Hepatocyte (in vitro differentiated cells): ENCODE measurements around the gene KRT83. TPM values are rescaled to one million over a fixed set of nuclear protein-coding genes. Genes with fewer than 3 reads are reported as not detected.
"Not testable (repeated sequence)": the region's sequence is repeated elsewhere in the genome, so short reads cannot be mapped to it uniquely, and the experiment has no call there.

Experiments used
- DNase-seq: peaks from one replicate; pipeline ENCODE4 v3.0.0-alpha.2; 2016; ENCODE audit warnings: low spot score
- H2AFZ ChIP-seq: fragments of 200-600 bp; sonication (generic); 2 replicates; pipeline ENCODE4 v1.6.0; 2016; ENCODE audit warnings: antibody characterized with exemption, mild to moderate bottlenecking
- H3K27ac ChIP-seq: fragments of 200-600 bp; sonication (generic); 2 replicates; pipeline ENCODE4 v1.5.1; 2016; ENCODE audit warnings: mild to moderate bottlenecking
- H3K27me3 ChIP-seq: fragments of 200-600 bp; sonication (generic); 2 replicates; pipeline ENCODE4 v1.6.1; 2016
- H3K36me3 ChIP-seq: fragments of 200-600 bp; sonication (generic); replicated peaks from 2 replicates; pipeline ENCODE4 v1.5.1; 2016; ENCODE audit warnings: low read depth; ENCODE audit not compliant: insufficient read depth
- H3K4me1 ChIP-seq: fragments of 200-600 bp; sonication (generic); 2 replicates; pipeline ENCODE4 v1.5.1; 2016; ENCODE audit warnings: mild to moderate bottlenecking, moderate library complexity; ENCODE audit not compliant: insufficient read depth
- H3K4me2 ChIP-seq: fragments of 200-600 bp; sonication (generic); 2 replicates; pipeline ENCODE4 v1.6.0; 2016
- H3K4me3 ChIP-seq: fragments of 200-600 bp; sonication (generic); 2 replicates; pipeline ENCODE4 v1.5.1; 2016; ENCODE audit warnings: mild to moderate bottlenecking
- H3K79me2 ChIP-seq: fragments of 200-600 bp; sonication (generic); 2 replicates; pipeline ENCODE4 v1.6.0; 2017; ENCODE audit warnings: mild to moderate bottlenecking
- H3K9me2 ChIP-seq: fragments of 200-600 bp; sonication (generic); replicated peaks from 2 replicates; pipeline ENCODE4 v1.6.0; 2017; ENCODE audit warnings: mild to moderate bottlenecking; ENCODE audit not compliant: insufficient read depth
- H3K9me3 ChIP-seq: fragments of 200-600 bp; sonication (generic); 2 replicates; pipeline ENCODE4 v1.5.1; 2016; ENCODE audit warnings: low read depth, mild to moderate bottlenecking
- H4K20me1 ChIP-seq: fragments of 200-600 bp; sonication (generic); 2 replicates; pipeline ENCODE4 v1.6.0; 2016; ENCODE audit warnings: mild to moderate bottlenecking; ENCODE audit not compliant: insufficient read depth, poor library complexity, severe bottlenecking
- CTCF ChIP-seq: fragments of 200-600 bp; sonication (generic); IDR thresholded peaks from 2 replicates; pipeline ENCODE4 v1.5.1; 2016; ENCODE audit warnings: antibody characterized with exemption, mild to moderate bottlenecking; ENCODE audit not compliant: poor library complexity
- EZH2 ChIP-seq: fragments of 200-600 bp; sonication (generic); IDR thresholded peaks from 2 replicates; pipeline ENCODE4 v1.6.1; 2016; ENCODE audit warnings: antibody characterized with exemption, mild to moderate bottlenecking, borderline replicate concordance
- EZH2phosphoT487 ChIP-seq: fragments of 200-600 bp; sonication (generic); IDR thresholded peaks from one replicate; pipeline ENCODE4 v1.6.1; 2018; ENCODE audit warnings: antibody characterized with exemption, mild to moderate bottlenecking, low read depth, moderate library complexity; ENCODE audit not compliant: unreplicated experiment, severe bottlenecking
- WGBS: methylation state at CpG from one replicate; pipeline ENCODE4 v1.1.6; 2016; ENCODE audit warnings: low lambda C conversion rate; ENCODE audit errors: missing lambda C conversion rate; 5-methylcytosine and 5-hydroxymethylcytosine counted together
- polyA plus RNA-seq: library from polyadenylated mRNA; unstranded; fragments of >200 nt; fragmentation: Nextera tagmentation; extraction: Ambion mirVana; gene quantifications from 2 replicates; pipeline ENCODE4 v1.2.1, GENCODE V29; 2016
- total RNA-seq: library from RNA; depleted of rRNA; stranded (reverse); fragments of >200 nt; gene quantifications from 2 replicates; pipeline ENCODE4 v1.2.3, GENCODE V29; 2014

The KRT83 gene
- total and polyA plus RNA-seq, 2 experiments from 2014 or later: not detected

GRCh38 chr12:52291267-52291935, 29.8 kb downstream of the KRT83 start, which contains the start of gene KRT81:
Gene KRT81 (minus strand): TSS chr12:52291534. CDS start chr12:52291465, 69 bp downstream.
- H4K20me1 ChIP-seq: no peaks in the 10 kb centered on the region
- TF ChIP-seq EZH2 (no peak), CTCF (no peak), EZH2phosphoT487 (no peak)
- WGBS: 77% methylated on average over 20 of the region's 32 CpGs
- H3K4me3 ChIP-seq: no peak within 1 kb of the TSS
- H3K27me3 ChIP-seq: peaks cover 6% of the 10 kb centered on the region
- no peaks in the 10 kb centered on the region for H3K9me3 ChIP-seq
- no peak for DNase-seq
- H3K9me2 ChIP-seq: no peaks in the 10 kb centered on the region
- H3K4me1 ChIP-seq: no peaks in the 10 kb centered on the region
- H3K79me2 ChIP-seq: no peaks in the 10 kb centered on the region
- no peak within 1 kb of the TSS for H3K4me2 ChIP-seq
- H3K27ac ChIP-seq: no peak within 1 kb of the TSS
- H3K36me3 ChIP-seq: no peaks in the 10 kb centered on the region
- no peak within 1 kb of the TSS for H2AFZ ChIP-seq

GRCh38 chr12:52290483-52291134, 30.6 kb downstream of the KRT83 start:
- not testable (repeated sequence) for H3K4me3 ChIP-seq, H3K9me2 ChIP-seq, H3K36me3 ChIP-seq, H2AFZ ChIP-seq, H3K79me2 ChIP-seq, H3K9me3 ChIP-seq, H4K20me1 ChIP-seq, H3K4me1 ChIP-seq, H3K27ac ChIP-seq, H3K27me3 ChIP-seq, DNase-seq, H3K4me2 ChIP-seq
- no CpG with 5 or more reads among the region's 5 CpGs for WGBS

GRCh38 chr12:52287816-52288805, 33.1 kb downstream of the KRT83 start:
- H3K4me1 ChIP-seq, H3K27ac ChIP-seq, H3K27me3 ChIP-seq, H3K4me3 ChIP-seq, H3K9me3 ChIP-seq, H2AFZ ChIP-seq, H3K9me2 ChIP-seq, H4K20me1 ChIP-seq, H3K4me2 ChIP-seq, H3K36me3 ChIP-seq, DNase-seq, H3K79me2 ChIP-seq: not testable (repeated sequence)
- WGBS: 88% methylated on average over 15 of the region's 17 CpGs

- not testable (repeated sequence) for H3K27ac ChIP-seq, H4K20me1 ChIP-seq, H3K4me3 ChIP-seq, H3K79me2 ChIP-seq, H3K9me3 ChIP-seq, H3K4me2 ChIP-seq, H3K36me3 ChIP-seq, H3K27me3 ChIP-seq, DNase-seq, H2AFZ ChIP-seq, H3K4me1 ChIP-seq, H3K9me2 ChIP-seq
- WGBS: 88% methylated on average over 20 of the region's 21 CpGs
These were observed 34.1 kb downstream of the KRT83 start for GRCh38 chr12:52286857-52287785.
